Measurements from ENCODE around the gene KRT39.
"Not testable (repeated sequence)": the region's sequence is repeated elsewhere in the genome, so short reads cannot be mapped to it uniquely, and the experiment has no call there.

KRT39 gene

GRCh38 chr17:40966848-40967247, at the start of gene KRT39:
Gene KRT39, minus strand, starts transcription at chr17:40966948. Its CDS starts 92 bp downstream, at chr17:40966856.
- no peak within 1 kb of the TSS for H3K4me3 ChIP-seq (ENCODE audit: low read depth, low read length)

- no peak overlapping the region for H3K4me3 ChIP-seq (ENCODE audit: low read depth, low read length)
Measured at GRCh38 chr17:41015454-41015853, 48.7 kb upstream of the KRT39 start.

DNA sequence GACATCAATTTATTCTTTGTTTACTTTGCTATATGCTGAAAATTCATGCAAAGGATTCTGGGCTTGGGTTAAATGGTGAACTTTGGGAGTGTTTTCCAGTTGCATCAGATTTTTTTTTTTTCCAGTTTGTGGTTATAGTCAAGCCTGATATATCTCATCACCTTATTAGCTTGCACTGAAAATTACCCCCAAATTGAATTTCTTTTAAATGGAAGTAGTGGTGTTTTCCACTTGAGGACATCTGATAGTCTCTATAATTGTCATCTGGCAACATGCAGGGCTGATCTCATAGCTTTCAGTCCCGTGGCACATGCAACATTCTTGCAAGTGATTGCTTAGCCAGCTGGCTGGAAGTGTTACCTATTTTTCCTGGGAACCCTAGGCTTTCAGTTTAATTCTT, 46.9 kb upstream of the KRT39 start:
- no peak overlapping the region for H3K4me3 ChIP-seq (ENCODE audit: low read depth, low read length)

- no peak overlapping the region for H3K4me3 ChIP-seq (ENCODE audit: low read depth, low read length)
Measured at GRCh38 chr17:41013181-41013580, 46.4 kb upstream of the KRT39 start.

DNA sequence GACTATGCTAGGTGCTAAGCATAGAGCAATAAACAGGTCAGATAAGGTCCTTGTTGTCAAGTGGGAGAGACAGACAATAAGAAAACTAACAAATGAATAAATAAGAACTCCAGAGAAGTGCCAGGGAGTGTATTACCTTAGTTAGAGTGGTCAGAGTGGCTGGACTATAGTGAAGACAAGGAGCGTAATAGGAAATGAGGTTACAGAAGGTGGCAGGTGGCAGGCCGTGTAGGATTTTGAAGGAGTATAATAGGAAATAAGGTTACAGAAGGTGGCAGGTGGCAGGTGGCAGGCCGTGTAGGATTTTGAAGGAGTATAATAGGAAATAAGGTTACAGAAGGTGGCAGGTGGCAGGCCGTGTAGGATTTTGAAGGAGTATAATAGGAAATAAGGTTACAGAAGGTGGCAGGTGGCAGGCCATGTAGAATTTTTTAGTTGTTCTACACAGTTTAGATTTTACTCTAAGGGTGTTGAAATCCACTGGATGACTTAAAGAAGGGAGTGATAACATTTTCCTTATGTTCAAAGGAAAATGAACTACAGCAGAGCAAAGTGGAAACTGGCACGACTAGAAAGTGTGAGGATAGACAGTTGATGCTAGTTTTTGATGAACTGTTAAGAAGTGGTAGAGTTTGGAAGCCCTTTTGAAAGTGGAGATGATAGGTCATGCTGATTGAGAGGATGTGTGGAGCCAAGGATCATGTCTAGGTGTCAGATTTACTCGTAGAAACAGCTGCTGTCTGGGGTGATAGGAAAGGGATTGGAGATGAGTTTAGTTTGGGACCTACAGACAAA, 45.8 kb upstream of the KRT39 start:
- no peak overlapping the region for H3K4me3 ChIP-seq (ENCODE audit: low read depth, low read length)

GRCh38 chr17:41010441-41010840, 43.7 kb upstream of the KRT39 start:
- H3K4me3 ChIP-seq (ENCODE audit: low read depth, low read length): no peak overlapping the region

DNA sequence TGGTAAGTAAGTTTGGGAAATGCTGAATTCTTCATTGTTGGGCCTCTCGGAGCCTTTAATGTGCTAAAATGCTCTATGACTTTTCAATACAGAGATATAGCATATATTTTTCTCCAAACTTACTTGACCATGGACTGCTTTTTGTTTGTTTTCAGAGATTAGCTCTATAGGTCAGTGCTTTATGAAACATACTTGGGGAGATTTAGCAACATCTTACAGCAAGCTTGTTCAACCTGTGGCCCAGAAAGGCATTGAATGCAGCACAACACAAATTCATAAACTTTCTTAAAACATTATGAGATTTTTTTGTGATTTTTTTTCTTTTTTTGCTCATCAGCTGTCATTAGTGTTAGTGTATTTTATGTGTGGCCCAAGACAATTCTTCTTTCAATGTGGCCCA, 43.2 kb upstream of the KRT39 start:
- H3K4me3 ChIP-seq (ENCODE audit: low read depth, low read length): no peak overlapping the region

GRCh38 chr17:41009301-41009760, 42.6 kb upstream of the KRT39 start:
- no peak overlapping the region for H3K4me3 ChIP-seq (ENCODE audit: low read depth, low read length)

- H3K4me3 ChIP-seq (ENCODE audit: low read depth, low read length): no peak within 1 kb of the TSS
Measured at GRCh38 chr17:41008811-41009210, 42.1 kb upstream of the KRT39 start, which contains the start of gene KRTAP3-1. Gene KRTAP3-1, minus strand, starts transcription at chr17:41009128. Its CDS starts 54 bp downstream, at chr17:41009074.

GRCh38 chr17:41004397-41004796, 37.6 kb upstream of the KRT39 start:
- no peak overlapping the region for H3K4me3 ChIP-seq (ENCODE audit: low read depth, low read length)

GRCh38 chr17:41003926-41004325, 37.2 kb upstream of the KRT39 start:
- no peak overlapping the region for H3K4me3 ChIP-seq (ENCODE audit: low read depth, low read length)

GRCh38 chr17:41002814-41003213, 36.1 kb upstream of the KRT39 start:
- no peak overlapping the region for H3K4me3 ChIP-seq (ENCODE audit: low read depth, low read length)

DNA sequence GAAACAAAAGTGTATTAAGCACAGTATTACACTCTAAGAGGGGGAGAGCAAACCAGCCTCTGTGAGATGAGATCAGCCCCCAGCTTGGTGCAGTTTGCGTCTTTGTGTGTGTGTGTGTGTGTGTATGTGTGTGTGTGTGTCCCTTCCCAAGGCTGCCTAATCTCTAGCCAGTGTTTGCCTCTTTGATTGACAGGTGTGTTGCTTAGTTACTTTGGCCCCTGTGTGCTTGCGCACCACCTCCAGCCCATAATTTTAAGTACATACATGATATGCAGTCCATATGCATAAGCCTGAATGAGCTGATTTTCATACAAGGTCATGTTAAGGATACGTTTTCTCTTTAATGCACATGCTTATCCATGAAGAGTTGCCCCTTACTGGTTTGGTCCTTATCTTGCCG, 35.0 kb upstream of the KRT39 start:
- no peak overlapping the region for H3K4me3 ChIP-seq (ENCODE audit: low read depth, low read length)

GRCh38 chr17:40999563-40999962, 32.8 kb upstream of the KRT39 start, which contains the start of gene KRTAP3-2:
Gene KRTAP3-2, minus strand, starts transcription at chr17:40999906. Its CDS starts 53 bp downstream, at chr17:40999853.
- H3K4me3 ChIP-seq (ENCODE audit: low read depth, low read length): not testable (repeated sequence)

DNA sequence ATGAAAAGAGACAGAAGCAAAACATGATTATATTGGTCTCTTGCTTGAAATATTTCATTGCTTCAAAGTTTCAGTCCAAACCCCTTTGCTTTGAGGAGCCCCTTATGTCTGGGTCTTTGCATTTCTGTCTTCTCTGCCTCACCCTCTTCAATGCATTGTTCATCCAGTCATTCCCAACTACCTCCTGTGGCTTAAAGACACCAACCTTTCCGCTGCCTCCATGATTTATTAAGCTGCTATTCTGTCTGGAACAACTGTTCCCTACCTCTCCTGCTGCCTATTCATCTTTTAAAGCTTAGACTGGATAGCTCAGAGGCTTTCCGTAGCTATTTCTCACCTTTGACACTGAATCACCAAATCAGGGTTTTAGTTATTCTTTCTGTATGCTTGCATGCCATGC, 30.6 kb upstream of the KRT39 start:
- no peak overlapping the region for H3K4me3 ChIP-seq (ENCODE audit: low read depth, low read length)

- H3K4me3 ChIP-seq (ENCODE audit: low read depth, low read length): no peak overlapping the region
Measured at GRCh38 chr17:40996829-40997228, 30.1 kb upstream of the KRT39 start.

GRCh38 chr17:40995116-40995515, 28.4 kb upstream of the KRT39 start:
- H3K4me3 ChIP-seq (ENCODE audit: low read depth, low read length): no peak overlapping the region

DNA sequence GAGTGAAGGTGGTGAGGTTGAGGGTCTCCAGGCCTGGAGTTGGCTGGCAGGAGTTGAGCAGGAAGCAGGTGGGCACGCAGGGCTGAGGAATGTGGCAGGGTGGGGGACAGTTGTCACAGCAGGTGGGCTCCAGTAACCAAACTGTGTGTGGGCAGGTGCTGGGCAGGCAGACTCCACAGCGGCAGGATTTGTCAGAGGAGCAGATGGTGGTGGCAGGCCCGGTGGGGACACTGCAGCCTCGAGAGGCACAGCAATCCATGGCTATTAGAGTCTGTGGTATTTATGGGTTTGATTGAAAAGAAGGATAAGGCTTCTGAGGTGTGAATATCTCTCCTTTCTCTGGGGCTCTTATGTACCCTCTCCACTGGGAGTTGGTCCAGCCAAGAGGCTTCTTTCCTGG, 27.1 kb upstream of the KRT39 start, which contains the start of gene KRTAP3-3:
Gene KRTAP3-3 (minus strand): TSS at position 326 of the 400 bp plus-strand sequence. CDS start 67 bp downstream, at position 259.
- H3K4me3 ChIP-seq (ENCODE audit: low read depth, low read length): no peak within 1 kb of the TSS

GRCh38 chr17:40993084-40993483, 26.3 kb upstream of the KRT39 start:
- H3K4me3 ChIP-seq (ENCODE audit: low read depth, low read length): no peak overlapping the region

DNA sequence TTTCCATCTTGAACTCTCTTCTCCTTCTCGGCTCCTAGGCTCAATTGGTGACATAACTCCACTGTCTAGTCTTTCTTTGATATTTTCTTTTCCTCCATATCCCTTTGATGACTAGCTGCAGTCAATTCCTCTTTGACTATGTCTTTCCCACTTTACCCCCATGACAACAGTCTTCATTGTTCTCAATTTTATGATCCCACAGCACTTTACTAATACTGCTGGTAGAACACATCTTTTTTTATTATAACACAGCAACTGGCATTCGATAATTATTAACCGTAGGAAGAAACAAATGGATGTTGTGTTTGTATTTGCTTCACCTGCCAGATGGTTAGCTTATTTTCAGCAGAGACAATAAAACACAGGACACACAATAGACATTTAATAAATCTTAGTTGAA, 25.9 kb upstream of the KRT39 start:
- no peak overlapping the region for H3K4me3 ChIP-seq (ENCODE audit: low read depth, low read length)

DNA sequence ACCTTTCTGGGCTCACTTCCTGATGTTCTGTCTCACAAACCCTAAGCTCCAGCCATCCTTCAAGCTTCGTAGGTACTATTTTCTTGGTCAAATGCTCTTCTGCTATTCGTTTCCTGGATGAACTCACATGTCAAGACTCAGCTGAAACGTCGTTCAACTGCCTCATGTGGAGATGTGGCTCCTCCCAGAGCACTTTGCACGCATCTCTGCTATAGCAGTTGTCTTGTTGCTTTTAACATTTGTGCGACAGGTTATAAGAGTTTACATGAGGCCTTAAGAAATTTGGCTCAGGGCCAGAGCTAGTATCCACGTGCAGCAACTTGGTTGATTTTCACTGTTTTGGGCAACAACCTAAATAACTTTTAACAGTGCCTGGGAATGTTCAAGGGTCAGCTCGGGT, 20.2 kb upstream of the KRT39 start:
- no peak overlapping the region for H3K4me3 ChIP-seq (ENCODE audit: low read depth, low read length)

DNA sequence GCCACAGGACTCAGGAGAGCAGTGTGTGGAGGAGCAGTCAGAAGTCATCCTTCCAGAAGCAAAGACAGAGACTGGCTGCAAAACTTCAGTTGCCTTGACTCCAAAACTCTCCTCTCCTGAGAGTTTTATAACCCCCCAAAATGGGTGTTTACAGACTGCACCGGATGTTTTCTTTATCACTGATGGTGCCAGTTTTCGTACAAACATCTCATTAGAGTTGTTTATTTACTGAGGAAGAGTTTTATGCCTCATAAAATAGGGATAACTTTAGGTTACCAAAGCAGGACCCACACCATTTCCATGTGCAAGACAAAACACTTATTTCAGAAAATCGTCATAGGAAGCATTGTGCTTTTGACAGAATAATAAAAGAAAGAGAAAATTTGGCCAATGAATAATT, 17.5 kb upstream of the KRT39 start, which contains the start of gene KRT40:
Gene KRT40 (minus strand): TSS at position 101 of the 400 bp plus-strand sequence. CDS start 53 bp downstream, at position 48.
- no peak within 1 kb of the TSS for H3K4me3 ChIP-seq (ENCODE audit: low read depth, low read length)
